GM12801 (cell line): Measurements from ENCODE around the gene HMCN2.

Source experiments
- TF ChIP-seq, protein P1 (sequence below): IDR thresholded peaks from one replicate; pipeline ENCODE4 v1.5.1; 2011; ENCODE audit warnings: control low read depth; ENCODE audit not compliant: insufficient read length; ENCODE audit errors: extremely low read depth

Gene HMCN2

DNA sequence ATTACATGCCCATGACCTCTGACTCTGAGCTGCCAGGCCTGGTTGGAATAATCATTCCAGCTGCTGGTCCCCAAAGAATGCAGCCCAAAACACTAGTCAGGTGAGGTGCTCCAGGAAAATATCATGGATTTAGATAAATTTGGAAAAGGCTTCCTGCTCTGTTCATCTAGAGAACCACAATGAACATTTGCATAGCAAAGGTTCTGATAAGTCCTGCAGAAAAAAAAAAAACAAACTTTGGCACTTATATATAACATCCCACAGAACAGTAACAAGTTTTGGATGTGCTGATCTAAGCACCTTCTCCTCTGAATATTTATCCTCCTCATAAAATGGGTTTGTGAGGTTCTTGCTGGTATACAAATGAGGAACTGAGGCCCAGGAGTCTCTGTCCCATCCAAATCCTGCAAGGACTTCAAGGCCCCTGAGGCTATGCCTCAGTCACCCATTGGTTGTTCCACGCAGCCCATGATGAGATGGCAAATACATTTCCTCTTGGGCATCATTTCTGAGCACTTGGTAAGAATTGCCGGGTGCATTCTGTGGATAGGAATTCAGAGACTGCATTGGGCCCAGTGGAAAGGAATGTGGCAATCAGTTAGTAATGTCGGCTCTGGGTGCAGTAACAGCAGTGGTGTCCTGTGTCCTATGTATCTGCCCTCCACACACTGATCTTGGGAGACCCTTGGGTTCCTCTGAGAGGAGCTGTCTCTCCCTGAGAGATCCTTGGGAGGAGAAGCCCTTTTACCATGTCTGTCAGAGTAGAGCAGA is 105.8 kb downstream of the HMCN2 start:
- TF ChIP-seq, protein P1, sequence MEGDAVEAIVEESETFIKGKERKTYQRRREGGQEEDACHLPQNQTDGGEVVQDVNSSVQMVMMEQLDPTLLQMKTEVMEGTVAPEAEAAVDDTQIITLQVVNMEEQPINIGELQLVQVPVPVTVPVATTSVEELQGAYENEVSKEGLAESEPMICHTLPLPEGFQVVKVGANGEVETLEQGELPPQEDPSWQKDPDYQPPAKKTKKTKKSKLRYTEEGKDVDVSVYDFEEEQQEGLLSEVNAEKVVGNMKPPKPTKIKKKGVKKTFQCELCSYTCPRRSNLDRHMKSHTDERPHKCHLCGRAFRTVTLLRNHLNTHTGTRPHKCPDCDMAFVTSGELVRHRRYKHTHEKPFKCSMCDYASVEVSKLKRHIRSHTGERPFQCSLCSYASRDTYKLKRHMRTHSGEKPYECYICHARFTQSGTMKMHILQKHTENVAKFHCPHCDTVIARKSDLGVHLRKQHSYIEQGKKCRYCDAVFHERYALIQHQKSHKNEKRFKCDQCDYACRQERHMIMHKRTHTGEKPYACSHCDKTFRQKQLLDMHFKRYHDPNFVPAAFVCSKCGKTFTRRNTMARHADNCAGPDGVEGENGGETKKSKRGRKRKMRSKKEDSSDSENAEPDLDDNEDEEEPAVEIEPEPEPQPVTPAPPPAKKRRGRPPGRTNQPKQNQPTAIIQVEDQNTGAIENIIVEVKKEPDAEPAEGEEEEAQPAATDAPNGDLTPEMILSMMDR: no peak

DNA sequence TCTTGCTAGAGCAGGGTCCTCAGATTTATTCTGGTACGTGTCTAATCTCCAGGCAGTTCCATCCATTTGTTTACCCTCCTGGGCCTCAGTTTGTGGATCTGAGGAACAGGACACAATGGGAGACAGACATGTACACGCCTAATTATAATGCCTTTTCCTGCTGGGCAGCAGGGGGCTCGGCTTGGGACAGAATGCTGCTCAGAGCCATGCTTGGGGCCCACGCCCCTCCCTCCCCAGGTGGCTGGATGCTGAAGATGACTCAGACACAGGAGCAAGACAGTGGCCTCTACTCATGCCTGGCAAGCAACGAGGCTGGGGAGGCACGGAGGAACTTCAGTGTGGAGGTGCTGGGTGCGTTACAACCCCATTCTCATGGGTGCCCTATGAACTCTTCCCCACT is 106.5 kb downstream of the HMCN2 start:
- TF ChIP-seq, protein P1: no peak

DNA sequence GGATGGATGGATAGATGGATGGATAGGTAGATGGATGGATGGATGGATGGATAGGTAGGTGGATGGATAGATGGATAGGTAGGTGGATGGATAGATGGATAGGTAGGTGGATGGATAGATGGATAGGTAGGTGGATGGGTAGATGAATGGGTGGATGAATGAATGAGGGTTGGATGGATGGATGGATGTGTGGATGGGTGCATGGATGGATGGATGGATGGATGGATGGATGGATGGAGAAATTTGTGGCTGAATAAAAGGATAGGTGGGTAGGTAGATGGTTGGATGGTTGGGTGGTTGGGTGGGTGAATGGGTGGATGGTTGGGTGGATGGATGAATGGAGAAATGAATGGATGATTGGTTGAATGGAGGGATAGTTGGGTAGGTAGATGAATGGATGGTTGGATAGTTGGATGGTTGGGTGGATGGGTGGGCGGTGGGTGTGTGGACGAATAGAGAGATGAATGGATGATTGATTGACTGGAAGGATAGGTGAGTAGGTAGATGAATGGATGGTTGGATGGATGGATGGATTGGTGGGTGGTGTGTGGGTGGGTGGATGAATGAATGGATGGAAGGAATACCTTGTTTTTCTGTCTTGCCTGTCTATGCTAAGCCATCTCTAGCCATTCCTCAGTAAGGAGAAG is 108.2 kb downstream of the HMCN2 start:
- TF ChIP-seq, protein P1: no peak

DNA sequence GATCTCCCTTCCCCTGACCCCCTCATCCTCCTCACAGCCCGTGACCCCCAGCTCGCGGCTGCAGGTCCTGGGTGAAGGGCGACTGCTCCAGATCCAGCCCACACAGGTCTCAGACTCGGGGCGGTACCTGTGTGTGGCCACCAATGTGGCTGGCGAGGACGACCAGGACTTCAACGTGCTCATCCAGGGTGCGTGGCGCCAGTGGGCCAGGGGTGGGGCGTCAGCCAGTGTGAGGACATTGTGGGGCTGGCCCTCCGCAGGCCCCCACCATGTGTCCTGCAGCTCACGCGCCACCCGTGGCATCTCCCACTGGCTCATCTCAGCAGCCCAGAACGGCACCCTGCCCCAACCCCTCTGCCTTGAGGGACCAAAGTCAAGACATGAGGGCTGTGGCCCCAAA is 112.1 kb downstream of the HMCN2 start:
- TF ChIP-seq, protein P1: no peak

DNA sequence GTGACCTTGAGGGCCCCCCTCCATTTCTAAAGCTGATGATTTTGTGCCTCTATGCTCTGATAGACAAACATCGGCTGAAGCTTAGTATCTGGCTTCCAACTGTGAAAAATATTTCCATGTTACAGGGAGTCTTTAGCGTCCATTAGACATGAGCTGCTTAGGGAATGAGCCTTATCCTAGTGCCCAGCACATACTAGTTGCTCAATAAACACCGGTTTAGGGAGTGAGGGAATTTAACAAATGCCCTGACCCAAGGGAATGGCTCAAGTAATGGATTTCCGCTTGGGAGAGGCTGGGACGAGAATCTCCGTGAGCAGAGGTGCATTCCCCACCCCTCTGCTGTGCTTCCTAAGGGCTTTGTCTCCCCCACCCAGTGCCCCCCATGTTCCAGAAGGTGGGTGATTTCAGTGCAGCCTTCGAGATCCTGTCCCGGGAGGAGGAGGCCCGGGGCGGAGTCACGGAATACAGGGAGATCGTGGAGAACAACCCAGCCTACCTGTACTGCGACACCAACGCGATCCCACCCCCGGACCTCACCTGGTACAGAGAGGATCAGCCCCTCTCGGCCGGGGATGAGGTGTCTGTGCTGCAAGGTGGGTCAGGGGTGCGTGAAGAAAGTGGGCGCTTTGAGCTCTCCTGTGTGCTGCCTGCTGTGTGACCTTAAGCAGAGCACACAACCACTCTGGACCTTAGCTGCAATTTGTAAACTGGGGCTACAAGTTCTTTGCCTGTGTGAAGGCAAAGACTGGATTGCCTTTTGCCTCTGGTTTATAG is 113.5 kb downstream of the HMCN2 start:
- TF ChIP-seq, protein P1: no peak

GRCh38 chr9:130379649-130379970 is 114.0 kb downstream of the HMCN2 start:
- TF ChIP-seq, protein P1: no peak

DNA sequence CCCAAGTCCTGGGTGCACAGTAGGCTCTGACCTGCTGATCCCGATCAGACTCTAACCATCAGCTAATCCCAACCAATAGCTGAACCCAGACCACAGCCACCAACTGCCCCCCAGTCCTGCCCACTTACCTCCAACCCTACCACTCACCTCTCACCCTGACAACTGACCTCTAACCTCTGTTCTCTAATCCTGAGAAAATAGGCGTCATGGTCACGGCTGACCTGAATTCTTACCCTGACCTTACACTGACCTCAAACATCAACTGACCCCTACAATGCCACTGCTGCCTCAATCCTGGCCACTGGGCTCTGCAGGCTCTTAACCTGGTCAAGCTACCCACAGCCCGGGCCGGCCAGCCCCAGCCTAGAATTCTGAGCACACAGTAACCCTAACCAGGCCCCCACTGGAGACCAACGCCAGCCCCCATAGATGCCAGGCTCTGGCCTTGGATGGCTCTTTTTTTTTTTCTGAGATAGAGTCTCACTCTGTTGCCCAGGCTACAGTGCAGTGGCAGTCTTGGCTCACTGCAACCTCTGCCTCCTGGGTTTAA is 115.4 kb downstream of the HMCN2 start:
- TF ChIP-seq, protein P1: no peak
